ENCODE data around the gene GALNT14. TPM values are rescaled to one million over a fixed set of nuclear protein-coding genes. Genes with fewer than 3 reads are reported as not detected.
A peak's percentile ranks its signal among the peaks of the same experiment; 100 is the strongest.

Gene GALNT14
- total RNA-seq, 1 donor from 2014 or later = 0.14 TPM

DNA sequence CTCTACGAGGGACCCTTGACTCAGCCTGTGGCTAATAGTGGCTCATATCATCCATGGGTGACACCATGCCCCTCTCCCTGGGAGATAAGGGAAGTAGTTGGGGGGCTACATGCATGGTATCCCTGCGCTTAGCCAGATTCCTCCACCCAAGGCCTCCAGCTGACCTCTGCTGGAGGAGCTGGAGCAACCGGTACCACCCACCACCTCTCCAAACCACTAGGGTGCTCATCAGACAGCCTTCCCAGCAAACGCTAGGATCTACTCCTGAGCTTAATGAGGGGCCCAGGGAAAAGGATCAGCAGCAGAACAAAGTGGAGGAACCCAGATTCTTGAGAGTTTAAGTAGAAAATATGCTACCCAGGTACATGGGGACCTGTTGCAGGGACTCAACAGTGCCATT, 255.1 kb downstream of the GALNT14 start:
- Histone ChIP-seq H3K4me1 (no peaks in the 10 kb centered on the region), H3K9me3 (replicated peaks) (peaks cover 7% of the 10 kb centered on the region), H3K36me3 (no peaks in the 10 kb centered on the region), H3K27ac (replicated peaks) (no peak overlapping the region), H3K27me3 (ENCODE audit: low read depth) (peaks cover 14% of the 10 kb centered on the region), H3K4me3 (no peak overlapping the region)
- no peak for DNase-seq
- TF ChIP-seq, protein P1, sequence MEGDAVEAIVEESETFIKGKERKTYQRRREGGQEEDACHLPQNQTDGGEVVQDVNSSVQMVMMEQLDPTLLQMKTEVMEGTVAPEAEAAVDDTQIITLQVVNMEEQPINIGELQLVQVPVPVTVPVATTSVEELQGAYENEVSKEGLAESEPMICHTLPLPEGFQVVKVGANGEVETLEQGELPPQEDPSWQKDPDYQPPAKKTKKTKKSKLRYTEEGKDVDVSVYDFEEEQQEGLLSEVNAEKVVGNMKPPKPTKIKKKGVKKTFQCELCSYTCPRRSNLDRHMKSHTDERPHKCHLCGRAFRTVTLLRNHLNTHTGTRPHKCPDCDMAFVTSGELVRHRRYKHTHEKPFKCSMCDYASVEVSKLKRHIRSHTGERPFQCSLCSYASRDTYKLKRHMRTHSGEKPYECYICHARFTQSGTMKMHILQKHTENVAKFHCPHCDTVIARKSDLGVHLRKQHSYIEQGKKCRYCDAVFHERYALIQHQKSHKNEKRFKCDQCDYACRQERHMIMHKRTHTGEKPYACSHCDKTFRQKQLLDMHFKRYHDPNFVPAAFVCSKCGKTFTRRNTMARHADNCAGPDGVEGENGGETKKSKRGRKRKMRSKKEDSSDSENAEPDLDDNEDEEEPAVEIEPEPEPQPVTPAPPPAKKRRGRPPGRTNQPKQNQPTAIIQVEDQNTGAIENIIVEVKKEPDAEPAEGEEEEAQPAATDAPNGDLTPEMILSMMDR (IDR thresholded peaks at IDR 0.05; ENCODE audit: borderline replicate concordance) = no peak
- intact Hi-C loops (cut with micrococcal nuclease) = no loop called here

DNA sequence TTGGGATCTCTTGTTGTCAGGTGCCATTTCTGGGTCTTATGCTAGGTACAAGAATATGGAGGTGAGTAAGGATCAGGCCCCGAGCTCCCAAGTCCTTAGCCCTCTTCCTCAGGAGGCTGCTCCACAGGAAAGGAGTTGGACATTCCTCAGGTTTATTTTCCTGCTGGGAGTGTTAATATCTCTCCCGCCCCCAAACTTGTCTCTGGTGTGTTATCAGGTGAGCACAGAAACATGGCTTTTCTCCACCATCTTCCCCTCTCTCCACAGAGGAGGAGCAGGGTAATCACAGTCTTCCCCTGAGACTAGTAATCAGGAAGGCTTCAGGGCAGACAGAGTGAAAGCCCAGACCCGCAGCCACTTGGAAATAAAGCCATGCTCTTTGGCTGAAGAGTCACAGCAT, 257.7 kb downstream of the GALNT14 start:
- H3K4me3 ChIP-seq = no peak overlapping the region
- H3K4me1 ChIP-seq = no peaks in the 10 kb centered on the region
- no peak for DNase-seq
- H3K27ac ChIP-seq (replicated peaks) = no peak overlapping the region
- no peaks in the 10 kb centered on the region for H3K36me3 ChIP-seq
- TF ChIP-seq, protein P1 (IDR thresholded peaks at IDR 0.05; ENCODE audit: borderline replicate concordance) = no peak
- H3K27me3 ChIP-seq (ENCODE audit: low read depth) = peaks cover 14% of the 10 kb centered on the region
- H3K9me3 ChIP-seq (replicated peaks) = peaks cover 15% of the 10 kb centered on the region
- intact Hi-C loops (cut with micrococcal nuclease) = no loop called here

DNA sequence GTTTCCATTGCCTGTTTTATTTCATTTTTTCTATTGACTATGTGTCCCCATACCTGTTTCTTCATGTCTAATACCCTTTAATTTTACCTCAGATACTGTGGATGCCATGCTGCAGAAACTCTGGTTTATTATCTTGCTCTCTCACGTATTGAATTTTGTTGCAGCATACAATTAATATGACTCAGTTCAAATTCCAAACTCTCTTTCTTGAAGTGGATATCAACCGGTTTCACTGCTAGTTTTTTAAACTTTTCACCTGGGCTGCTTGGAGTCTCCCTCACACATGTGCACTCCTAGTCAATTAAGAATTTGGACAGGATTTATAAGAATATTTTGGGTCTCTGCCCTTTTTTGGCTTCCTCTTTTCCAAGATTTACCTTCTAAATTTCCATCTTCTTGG, 260.4 kb downstream of the GALNT14 start:
- peaks cover 22% of the 10 kb centered on the region for H3K9me3 ChIP-seq (replicated peaks)
- TF ChIP-seq, protein P1 (IDR thresholded peaks at IDR 0.05; ENCODE audit: borderline replicate concordance) = no peak
- intact Hi-C loops (cut with micrococcal nuclease) = no loop called here
- no peaks in the 10 kb centered on the region for H3K4me1 ChIP-seq
- no peak for DNase-seq
- peaks cover 14% of the 10 kb centered on the region for H3K27me3 ChIP-seq (ENCODE audit: low read depth)
- no peak overlapping the region for H3K4me3 ChIP-seq
- no peaks in the 10 kb centered on the region for H3K36me3 ChIP-seq
- no peak overlapping the region for H3K27ac ChIP-seq (replicated peaks)

DNA sequence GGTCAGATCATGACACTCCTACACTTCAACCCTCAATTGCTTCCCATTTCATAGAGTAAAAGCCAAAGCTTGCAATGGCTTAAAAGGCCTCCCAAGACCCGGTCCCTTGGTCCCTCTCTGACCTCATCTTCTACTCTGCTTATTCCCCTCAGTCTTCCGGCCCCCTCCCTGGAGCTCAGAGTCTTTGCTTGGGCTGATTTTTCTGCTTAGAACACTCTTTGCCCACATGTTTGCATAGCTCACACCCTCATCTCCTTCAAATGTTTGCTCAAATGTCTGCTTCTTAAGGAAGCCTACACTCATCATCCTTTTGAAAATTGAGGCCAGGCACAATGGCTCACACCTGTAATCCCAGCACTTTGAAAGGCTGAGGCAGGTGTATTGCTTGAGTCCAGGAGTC, 265.4 kb downstream of the GALNT14 start:
- TF ChIP-seq, protein P1 (IDR thresholded peaks at IDR 0.05; ENCODE audit: borderline replicate concordance) = no peak
- intact Hi-C loops (cut with micrococcal nuclease) = no loop called here

DNA sequence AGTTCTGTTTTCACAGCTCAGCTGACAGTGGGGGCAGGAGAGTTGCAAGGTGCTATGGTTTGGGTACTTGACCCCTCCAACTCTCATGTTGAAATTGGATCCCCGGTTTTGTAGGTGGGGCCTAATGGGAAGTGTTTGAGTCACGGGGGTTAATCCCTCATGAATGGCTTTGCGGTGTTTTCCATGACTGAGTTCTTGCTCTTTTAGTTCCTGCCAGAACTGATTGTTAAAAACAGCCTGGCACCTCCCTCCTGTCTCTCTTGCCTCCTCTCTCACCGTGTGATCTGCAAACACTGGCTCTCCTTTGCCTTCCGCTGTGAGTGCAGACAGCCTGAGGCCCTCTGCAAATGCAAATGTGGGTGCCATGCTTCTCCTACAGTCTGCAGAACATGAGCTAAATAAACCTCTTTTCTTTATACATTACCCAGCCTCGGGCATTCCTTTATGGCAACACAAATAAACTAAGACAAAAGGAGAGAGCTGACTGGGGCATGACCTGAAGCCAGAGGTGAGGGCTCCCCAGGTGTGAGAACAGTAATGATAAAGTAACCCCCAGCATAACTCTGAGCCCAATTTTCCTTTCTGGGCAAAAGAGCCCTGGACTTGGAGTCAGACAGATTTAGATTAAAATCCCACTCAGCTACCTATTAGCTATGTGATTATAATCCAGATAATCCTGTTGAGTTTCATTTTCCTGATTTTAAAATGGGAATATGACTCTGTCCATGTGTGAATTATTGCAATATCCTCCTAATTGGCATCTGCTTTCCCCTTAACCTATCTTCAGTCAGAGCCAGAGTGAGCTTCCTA, 266.1 kb downstream of the GALNT14 start:
- H3K27ac ChIP-seq (replicated peaks) = peak overlapping the region; percentile 31
- H3K9me3 ChIP-seq (replicated peaks) = peaks cover 7% of the 10 kb centered on the region
- TF ChIP-seq, protein P1 (IDR thresholded peaks at IDR 0.05; ENCODE audit: borderline replicate concordance) = no peak
- H3K4me1 ChIP-seq = peaks cover 7% of the 10 kb centered on the region
- intact Hi-C loops (cut with micrococcal nuclease) = no loop called here
- no peak for DNase-seq
- no peak overlapping the region for H3K4me3 ChIP-seq
- H3K27me3 ChIP-seq (ENCODE audit: low read depth) = no peaks in the 10 kb centered on the region
- no peaks in the 10 kb centered on the region for H3K36me3 ChIP-seq

More for the DNA sequence above, 265.4 kb downstream of the GALNT14 start:
- peaks cover 7% of the 10 kb centered on the region for H3K4me1 ChIP-seq
- no peaks in the 10 kb centered on the region for H3K27me3 ChIP-seq (ENCODE audit: low read depth)
- H3K4me3 ChIP-seq = no peak overlapping the region
- H3K27ac ChIP-seq (replicated peaks) = no peak overlapping the region
- no peaks in the 10 kb centered on the region for H3K36me3 ChIP-seq
- DNase-seq = no peak
- H3K9me3 ChIP-seq (replicated peaks) = peaks cover 13% of the 10 kb centered on the region

Data from left ventricle myocardium inferior (tissue), 1 donor.